BLaER1 (cell line): ENCODE measurements around the gene CPSF4.
A peak's percentile ranks its signal among the peaks of the same experiment; 100 is the strongest.

Source experiments
- H3K27ac ChIP-seq: shearing (Covaris generic); formaldehyde crosslinking; 2 replicates; pipeline ENCODE4 v1.8.1; 2022
- H3K27me3 ChIP-seq: shearing (Covaris generic); formaldehyde crosslinking; 2 replicates; pipeline ENCODE4 v1.8.1; 2022
- H3K36me3 ChIP-seq: shearing (Covaris generic); formaldehyde crosslinking; 2 replicates; pipeline ENCODE4 v1.8.1; 2022
- H3K4me1 ChIP-seq: shearing (Covaris generic); formaldehyde crosslinking; 2 replicates; pipeline ENCODE4 v1.8.1; 2022
- H3K4me2 ChIP-seq: shearing (Covaris generic); formaldehyde crosslinking; 2 replicates; pipeline ENCODE4 v1.8.1; 2022
- H3K4me3 ChIP-seq: shearing (Covaris generic); formaldehyde crosslinking; 2 replicates; pipeline ENCODE4 v1.8.1; 2022
- H3K9ac ChIP-seq: shearing (Covaris generic); formaldehyde crosslinking; 2 replicates; pipeline ENCODE4 v1.8.1; 2022
- H3K9me3 ChIP-seq: shearing (Covaris generic); formaldehyde crosslinking; 2 replicates; pipeline ENCODE4 v1.8.1; 2022
- H4K20me1 ChIP-seq: shearing (Covaris generic); formaldehyde crosslinking; 2 replicates; pipeline ENCODE4 v1.8.1; 2022
- Cebpa-rat ChIP-seq: shearing (Covaris generic); IDR thresholded peaks from 2 replicates; pipeline ENCODE4 v1.8.1; 2022

The CPSF4 gene

GRCh38 chr7:99476107-99476506 is 37.4 kb downstream of the CPSF4 start:
- Histone ChIP-seq H3K4me2 (no peak overlapping the region), H3K27me3 (no peaks in the 10 kb centered on the region), H3K9ac (no peak overlapping the region), H3K36me3 (peaks cover 60% of the 10 kb centered on the region), H3K27ac (no peak overlapping the region), H3K4me1 (peaks cover 29% of the 10 kb centered on the region), H4K20me1 (peaks cover 54% of the 10 kb centered on the region), H3K9me3 (no peaks in the 10 kb centered on the region), H3K4me3 (no peak overlapping the region)
- TF ChIP-seq Cebpa-rat: no peak

GRCh38 chr7:99478464-99479440 is 40.0 kb downstream of the CPSF4 start:
- Histone ChIP-seq H3K27ac (no peak overlapping the region), H3K9ac (0 out of 2 replicates have a peak overlapping the region, but pooled peaks have one; percentile 12), H3K36me3 (peaks cover 85% of the 10 kb centered on the region), H3K9me3 (no peaks in the 10 kb centered on the region), H4K20me1 (peaks cover 57% of the 10 kb centered on the region), H3K27me3 (no peaks in the 10 kb centered on the region), H3K4me3 (no peak overlapping the region), H3K4me2 (no peak overlapping the region), H3K4me1 (peaks cover 22% of the 10 kb centered on the region)
- no peak for TF ChIP-seq Cebpa-rat

GRCh38 chr7:99485094-99485493 is 46.4 kb downstream of the CPSF4 start:
- Histone ChIP-seq H3K4me2 (no peak overlapping the region), H3K9ac (no peak overlapping the region), H3K27ac (no peak overlapping the region), H3K4me1 (no peaks in the 10 kb centered on the region), H3K36me3 (peaks cover 93% of the 10 kb centered on the region), H3K27me3 (no peaks in the 10 kb centered on the region), H3K4me3 (no peak overlapping the region), H3K9me3 (no peaks in the 10 kb centered on the region), H4K20me1 (peaks cover 21% of the 10 kb centered on the region)
- no peak for TF ChIP-seq Cebpa-rat

GRCh38 chr7:99489235-99489634 is 50.5 kb downstream of the CPSF4 start:
- Histone ChIP-seq H3K9me3 (peaks cover 24% of the 10 kb centered on the region), H3K27ac (no peak overlapping the region), H3K4me3 (no peak overlapping the region), H4K20me1 (peaks cover 24% of the 10 kb centered on the region), H3K4me2 (no peak overlapping the region), H3K27me3 (peaks cover 3% of the 10 kb centered on the region; the same call in 1 of the 2 replicates), H3K9ac (no peak overlapping the region), H3K36me3 (peaks cover 94% of the 10 kb centered on the region), H3K4me1 (no peaks in the 10 kb centered on the region)
- TF ChIP-seq Cebpa-rat: no peak

GRCh38 chr7:99490878-99491277 is 52.1 kb downstream of the CPSF4 start:
- Histone ChIP-seq H3K4me2 (no peak overlapping the region), H3K9ac (no peak overlapping the region), H3K9me3 (peaks cover 41% of the 10 kb centered on the region), H3K36me3 (peaks cover 94% of the 10 kb centered on the region), H4K20me1 (peaks cover 24% of the 10 kb centered on the region), H3K27me3 (peaks cover 5% of the 10 kb centered on the region; the same call in 1 of the 2 replicates), H3K4me3 (no peak overlapping the region), H3K27ac (no peak overlapping the region), H3K4me1 (no peaks in the 10 kb centered on the region)
- TF ChIP-seq Cebpa-rat: no peak

GRCh38 chr7:99493823-99494222 is 55.1 kb downstream of the CPSF4 start:
- peaks cover 38% of the 10 kb centered on the region for H4K20me1 ChIP-seq
- H3K27ac ChIP-seq: no peak overlapping the region
- peak overlapping the region; percentile 43 for H3K4me3 ChIP-seq

GRCh38 chr7:99497766-99498545 is 59.2 kb downstream of the CPSF4 start:
- Histone ChIP-seq H4K20me1 (peaks cover 30% of the 10 kb centered on the region), H3K27ac (no peak overlapping the region), H3K4me3 (peak overlapping the region; percentile 89), H3K4me1 (peaks cover 25% of the 10 kb centered on the region), H3K36me3 (peaks cover 58% of the 10 kb centered on the region), H3K9me3 (peaks cover 44% of the 10 kb centered on the region), H3K9ac (peak overlapping the region; percentile 87), H3K27me3 (peaks cover 5% of the 10 kb centered on the region; the same call in 1 of the 2 replicates), H3K4me2 (peak overlapping the region; percentile 99)
- no peak for TF ChIP-seq Cebpa-rat

More at GRCh38 chr7:99493823-99494222, 55.1 kb downstream of the CPSF4 start:
- Histone ChIP-seq H3K4me2 (no peak overlapping the region), H3K27me3 (peaks cover 5% of the 10 kb centered on the region; the same call in 1 of the 2 replicates), H3K36me3 (peaks cover 94% of the 10 kb centered on the region), H3K9me3 (peaks cover 55% of the 10 kb centered on the region), H3K9ac (no peak overlapping the region), H3K4me1 (peaks cover 15% of the 10 kb centered on the region)
- TF ChIP-seq Cebpa-rat: no peak

GRCh38 chr7:99498546-99498944 is 59.8 kb downstream of the CPSF4 start:
- Histone ChIP-seq H3K4me3 (peak overlapping the region; percentile 89), H3K4me1 (peaks cover 25% of the 10 kb centered on the region), H3K4me2 (peak overlapping the region; percentile 99), H3K9ac (peak overlapping the region; percentile 87), H3K27ac (no peak overlapping the region), H3K36me3 (peaks cover 52% of the 10 kb centered on the region), H3K27me3 (peaks cover 5% of the 10 kb centered on the region; the same call in 1 of the 2 replicates), H3K9me3 (peaks cover 38% of the 10 kb centered on the region), H4K20me1 (peaks cover 30% of the 10 kb centered on the region)
- TF ChIP-seq Cebpa-rat: no peak

GRCh38 chr7:99499371-99499720 is 60.6 kb downstream of the CPSF4 start:
- peaks cover 1% of the 10 kb centered on the region; the same call in 1 of the 2 replicates for H3K27me3 ChIP-seq
- H3K27ac ChIP-seq: peak overlapping the region; percentile 88
- peaks cover 30% of the 10 kb centered on the region for H3K9me3 ChIP-seq
- H3K36me3 ChIP-seq: peaks cover 44% of the 10 kb centered on the region
- peak overlapping the region; percentile 89 for H3K4me3 ChIP-seq
- no peak for TF ChIP-seq Cebpa-rat
- peaks cover 30% of the 10 kb centered on the region for H4K20me1 ChIP-seq
- H3K4me1 ChIP-seq: peaks cover 25% of the 10 kb centered on the region
- peak overlapping the region; percentile 99 for H3K4me2 ChIP-seq
- peak overlapping the region; percentile 87 for H3K9ac ChIP-seq
